NCI-H510A (cell line): ENCODE data around the gene RXRB.

Experiments
- DNase-seq: peaks from one replicate; lab custom pipeline; 2025; lab: John Stamatoyannopoulos, UW

Gene RXRB

GRCh38 chr6:33197431-33198048, 2.9 kb downstream of the RXRB start:
- DNase-seq, result no peak

- DNase-seq, result no peak
Measured at GRCh38 chr6:33195304-33196165, 4.9 kb downstream of the RXRB start.

- no peak for DNase-seq
Measured at GRCh38 chr6:33194431-33194979, 6.0 kb downstream of the RXRB start.

GRCh38 chr6:33193619-33194018, 6.8 kb downstream of the RXRB start:
- DNase-seq, result no peak

- DNase-seq, result no peak
Measured at GRCh38 chr6:33192671-33193602, 7.5 kb downstream of the RXRB start.

- DNase-seq, result no peak
Measured at GRCh38 chr6:33192105-33192646, 8.3 kb downstream of the RXRB start, which contains the start of gene COL11A2. Gene COL11A2 (minus strand): TSS chr6:33192467. CDS start chr6:33192240, 227 bp downstream.

GRCh38 chr6:33191383-33192104, 8.9 kb downstream of the RXRB start:
- no peak for DNase-seq

- DNase-seq, result no peak
Measured at GRCh38 chr6:33190504-33191107, 9.9 kb downstream of the RXRB start.

GRCh38 chr6:33189625-33190448, 10.6 kb downstream of the RXRB start:
- DNase-seq, result no peak

GRCh38 chr6:33189164-33189563, 11.3 kb downstream of the RXRB start:
- DNase-seq, result no peak

- no peak for DNase-seq
Measured at GRCh38 chr6:33187809-33188208, 12.7 kb downstream of the RXRB start.

GRCh38 chr6:33185654-33186187, 14.7 kb downstream of the RXRB start:
- no peak for DNase-seq

GRCh38 chr6:33185190-33185589, 15.3 kb downstream of the RXRB start:
- no peak for DNase-seq

GRCh38 chr6:33183071-33183683, 17.3 kb downstream of the RXRB start:
- no peak for DNase-seq

- DNase-seq, result no peak
Measured at GRCh38 chr6:33181141-33181540, 19.3 kb downstream of the RXRB start.

GRCh38 chr6:33178755-33179475, 21.6 kb downstream of the RXRB start:
- no peak for DNase-seq

GRCh38 chr6:33177552-33178446, 22.7 kb downstream of the RXRB start:
- no peak for DNase-seq
